Measurements from ENCODE around the gene PCMTD2.

The PCMTD2 gene

GRCh38 chr20:64255361-64256281 lies at the start of gene PCMTD2:
Gene PCMTD2, plus strand, starts transcription at chr20:64255748. Its CDS starts 4,218 bp downstream, at chr20:64259966.
- DNase-seq (ENCODE audit: low read depth) = no peak

GRCh38 chr20:64206614-64207013 lies 48.9 kb upstream of the PCMTD2 start:
- no peak for DNase-seq (ENCODE audit: low read depth)

- no peak for DNase-seq (ENCODE audit: low read depth)
Observed at GRCh38 chr20:64207641-64208590, 47.6 kb upstream of the PCMTD2 start.

DNA sequence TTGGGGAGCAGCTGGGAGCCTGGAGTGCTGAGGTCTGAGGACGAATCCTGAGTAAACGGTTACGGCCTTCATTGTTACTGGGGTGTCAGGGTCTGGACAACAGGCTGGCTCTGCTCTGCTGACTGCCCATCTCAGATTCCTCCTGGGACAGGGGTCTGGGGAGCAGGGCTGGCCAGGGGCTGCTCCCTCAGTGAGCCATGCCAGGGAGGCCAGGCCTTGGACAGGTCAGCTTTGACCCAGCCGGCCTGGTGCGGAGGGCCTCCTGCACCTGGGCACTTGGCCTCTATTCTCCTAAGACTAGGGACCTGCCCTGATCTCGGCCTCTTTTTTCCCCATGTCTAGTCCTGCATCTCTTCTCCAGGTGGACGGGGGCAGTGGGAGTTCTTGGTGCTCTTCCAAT lies 46.4 kb upstream of the PCMTD2 start:
- no peak for DNase-seq (ENCODE audit: low read depth)

DNA sequence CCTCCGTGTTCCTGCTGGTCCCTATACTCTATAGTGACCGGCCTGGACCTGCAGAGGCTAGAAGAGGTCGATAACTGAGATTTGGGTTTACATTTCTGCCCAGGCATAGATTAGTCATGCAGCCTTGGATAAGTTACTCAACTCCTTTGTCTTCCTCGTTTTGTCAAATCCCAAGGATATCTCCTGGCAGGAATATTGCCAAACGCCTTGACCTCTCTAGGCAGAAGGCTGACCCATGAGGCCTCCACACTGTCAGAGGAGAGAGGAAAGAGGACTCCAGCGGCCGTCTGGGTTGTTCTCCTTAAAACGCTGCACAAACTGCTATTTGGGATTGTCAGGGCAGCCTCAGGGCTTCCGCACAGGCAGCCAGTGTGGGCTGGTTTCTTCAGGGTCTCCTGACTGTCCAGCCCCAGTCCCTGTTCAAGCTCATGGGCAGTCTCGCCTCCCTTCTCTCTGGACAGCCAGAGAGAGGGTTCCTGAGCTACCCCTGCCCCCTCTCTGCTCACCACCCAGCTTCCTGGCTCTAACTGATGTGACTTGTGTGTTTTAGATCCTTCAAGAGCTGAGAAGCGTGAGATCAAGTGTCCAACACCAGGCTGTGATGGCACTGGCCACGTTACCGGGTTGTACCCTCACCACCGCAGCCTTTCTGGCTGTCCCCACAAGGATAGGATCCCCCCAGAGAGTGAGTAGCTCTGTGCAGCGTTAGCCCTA lies 44.7 kb upstream of the PCMTD2 start:
- no peak for DNase-seq (ENCODE audit: low read depth)

DNA sequence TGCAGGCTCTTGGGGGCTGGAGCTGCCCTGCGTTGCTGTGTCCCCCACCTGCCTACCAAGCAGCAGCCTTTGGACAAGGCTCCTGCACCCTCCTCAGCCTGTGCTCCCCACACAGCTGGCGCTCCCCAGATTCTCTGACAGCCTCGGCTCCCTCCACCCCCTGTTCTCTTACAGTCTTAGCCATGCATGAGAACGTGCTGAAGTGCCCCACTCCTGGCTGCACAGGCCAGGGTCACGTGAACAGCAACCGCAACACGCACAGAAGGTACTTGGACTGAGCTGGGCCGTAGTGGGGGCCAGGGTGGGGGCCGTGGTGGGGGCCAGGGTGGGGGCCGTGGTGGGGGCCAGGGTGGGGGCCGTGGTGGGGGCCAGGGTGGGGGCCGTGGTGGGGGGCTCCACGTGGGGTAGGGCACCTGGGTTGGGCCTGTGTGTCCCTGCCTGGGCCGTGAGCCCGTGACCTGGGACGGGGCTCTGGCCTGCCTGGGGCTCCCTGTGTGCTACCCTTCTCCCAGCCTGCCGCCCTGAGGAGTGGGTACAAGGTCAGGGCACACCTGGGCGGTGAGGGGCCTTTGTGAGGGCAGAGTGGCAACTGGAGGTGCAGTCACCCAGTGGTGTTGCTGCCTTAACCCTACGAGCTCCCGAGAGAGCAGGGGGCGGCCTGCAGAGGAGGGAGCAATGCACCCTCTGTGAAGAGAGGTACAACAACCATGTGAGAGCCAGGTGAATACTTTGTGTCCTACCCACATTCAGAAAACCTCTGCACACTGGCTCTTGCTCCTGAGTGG lies 43.5 kb upstream of the PCMTD2 start:
- no peak for DNase-seq (ENCODE audit: low read depth)

- peak; percentile 12 for DNase-seq (ENCODE audit: low read depth)
Observed at GRCh38 chr20:64212755-64213154, 42.8 kb upstream of the PCMTD2 start.

DNA sequence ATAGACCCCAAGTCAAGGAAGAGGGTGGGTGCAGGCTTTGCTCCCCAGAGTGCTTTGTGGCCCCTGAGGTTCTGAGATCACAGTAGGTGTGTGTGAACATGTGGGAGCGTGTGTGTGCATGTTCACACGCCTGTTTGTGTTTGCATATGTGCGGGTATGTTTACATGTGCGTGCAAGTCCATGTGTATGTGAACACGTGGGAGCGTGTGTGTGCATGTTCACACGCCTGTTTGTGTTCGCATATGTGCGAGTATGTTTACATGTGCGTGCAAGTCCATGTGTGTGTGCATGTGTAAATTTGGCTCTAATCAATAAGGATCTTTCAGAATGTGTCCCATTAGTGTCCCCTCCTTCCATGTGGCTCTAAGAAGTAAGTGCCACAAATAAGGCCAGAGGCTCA lies 41.4 kb upstream of the PCMTD2 start:
- no peak for DNase-seq (ENCODE audit: low read depth)

GRCh38 chr20:64214952-64215351 lies 40.6 kb upstream of the PCMTD2 start:
- no peak for DNase-seq (ENCODE audit: low read depth)

- no peak for DNase-seq (ENCODE audit: low read depth)
Observed at GRCh38 chr20:64216036-64216435, 39.5 kb upstream of the PCMTD2 start.

DNA sequence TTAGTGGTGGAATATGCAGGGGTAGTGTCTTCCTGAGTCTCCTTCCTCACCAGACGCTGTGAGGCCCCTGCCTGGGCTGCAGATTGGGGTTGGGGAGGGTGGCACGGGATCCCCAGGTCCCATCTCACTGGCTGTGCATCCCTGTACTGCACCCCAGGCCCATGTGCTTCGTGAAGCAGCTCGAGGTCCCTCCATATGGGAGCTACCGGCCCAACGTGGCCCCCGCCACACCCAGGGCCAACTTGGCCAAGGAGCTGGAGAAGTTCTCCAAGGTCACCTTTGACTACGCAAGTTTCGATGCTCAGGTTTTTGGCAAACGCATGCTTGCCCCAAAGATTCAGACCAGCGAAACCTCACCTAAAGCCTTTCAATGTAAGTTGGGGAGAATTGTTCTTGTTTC lies 38.6 kb upstream of the PCMTD2 start:
- DNase-seq (ENCODE audit: low read depth) = no peak

DNA sequence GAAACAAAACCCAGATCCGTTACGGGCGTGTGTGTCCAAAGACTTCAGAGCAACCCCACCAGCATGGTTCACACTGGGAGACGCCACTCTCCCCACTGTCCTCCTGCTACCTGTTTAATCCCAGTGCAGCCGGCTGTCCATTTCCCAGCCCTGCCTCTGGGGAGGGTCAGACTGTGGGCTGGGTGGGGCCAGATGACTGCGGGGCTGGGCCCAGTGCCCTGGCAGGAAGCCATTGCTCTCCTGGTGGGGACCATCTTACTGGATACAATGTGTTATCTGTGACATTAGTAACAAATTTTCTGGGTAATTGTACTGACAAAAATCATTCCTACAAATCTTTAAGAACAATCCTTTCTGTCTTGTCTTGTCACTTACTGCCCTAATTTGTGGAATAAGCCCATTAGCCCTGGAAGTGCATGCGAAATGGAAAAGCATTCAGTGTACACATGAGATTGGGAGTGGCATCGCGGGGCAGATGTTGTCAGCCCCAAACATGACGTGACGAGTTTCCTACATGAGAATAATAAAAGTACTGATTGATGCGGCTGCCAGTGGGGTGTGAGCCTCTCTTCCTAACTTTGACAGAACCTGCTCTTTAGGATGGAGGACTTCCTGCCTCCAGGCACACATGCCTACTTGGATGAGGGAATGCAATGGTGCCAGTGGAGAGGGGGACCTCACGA lies 37.9 kb upstream of the PCMTD2 start:
- DNase-seq (ENCODE audit: low read depth) = no peak

DNA sequence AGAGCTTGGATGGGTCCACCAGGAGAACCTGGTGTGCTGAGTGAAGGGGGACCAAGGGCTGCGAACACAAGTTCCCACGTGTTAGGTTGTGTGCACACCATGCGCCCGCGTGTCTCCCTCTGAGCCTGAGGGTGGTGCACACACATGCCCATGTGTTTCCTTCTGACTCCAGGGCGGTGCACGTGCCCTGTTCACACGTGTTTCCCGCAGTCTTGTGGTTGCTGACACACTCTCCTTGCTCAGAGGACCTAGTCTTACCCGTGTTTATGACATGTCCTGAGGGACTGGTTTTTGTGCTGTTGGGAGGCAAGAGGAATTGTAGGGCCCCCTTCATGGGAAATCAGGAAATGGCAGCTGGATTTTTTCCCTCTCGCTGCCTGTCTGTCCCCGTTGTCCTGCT lies 36.3 kb upstream of the PCMTD2 start:
- DNase-seq (ENCODE audit: low read depth) = no peak

GRCh38 chr20:64219730-64220129 lies 35.8 kb upstream of the PCMTD2 start:
- DNase-seq (ENCODE audit: low read depth) = no peak

- no peak for DNase-seq (ENCODE audit: low read depth)
Observed at GRCh38 chr20:64220420-64220819, 35.1 kb upstream of the PCMTD2 start.

GRCh38 chr20:64220891-64221527 lies 34.5 kb upstream of the PCMTD2 start:
- DNase-seq (ENCODE audit: low read depth) = no peak

DNA sequence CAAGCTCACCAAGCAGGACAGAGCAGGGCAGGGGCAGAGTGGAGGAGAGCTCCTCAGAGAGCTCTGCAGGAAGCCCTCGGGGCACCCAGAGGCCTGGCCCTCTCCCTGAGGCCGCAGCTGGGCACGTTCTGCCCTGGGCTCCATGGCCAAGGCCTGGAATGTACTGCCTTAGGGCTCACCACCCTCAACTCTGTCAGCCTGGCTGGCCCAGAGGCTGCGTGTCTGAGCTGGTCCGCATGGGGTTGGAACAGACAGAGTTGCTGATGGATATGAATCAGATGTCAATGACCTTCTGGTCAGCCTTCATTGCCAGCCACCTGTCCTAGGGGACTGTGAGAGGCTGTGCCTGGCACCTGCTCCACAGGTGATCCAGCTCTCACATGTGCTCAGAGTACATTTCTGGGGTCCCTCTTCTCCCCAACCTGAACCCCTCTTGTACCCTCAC lies 33.2 kb upstream of the PCMTD2 start:
- no peak for DNase-seq (ENCODE audit: low read depth)

- DNase-seq (ENCODE audit: low read depth) = no peak
Observed at GRCh38 chr20:64222851-64223525, 32.6 kb upstream of the PCMTD2 start.

- no peak for DNase-seq (ENCODE audit: low read depth)
Observed at GRCh38 chr20:64223526-64224067, 32.0 kb upstream of the PCMTD2 start.
